H1 (cell line): ENCODE measurements around the gene HOXD4. TPM values are rescaled to one million over a fixed set of nuclear protein-coding genes. Genes with fewer than 3 reads are reported as not detected.

Experiments
- E2F6 ChIP-seq: IDR thresholded peaks from 2 replicates; pipeline ENCODE4 v1.6.1; 2012; ENCODE audit warnings: inconsistent platforms
- EGR1 ChIP-seq: IDR thresholded peaks from 2 replicates; pipeline ENCODE4 v1.6.1; 2011; ENCODE audit warnings: low read depth, low read length, borderline replicate concordance
- polyA plus RNA-seq, 7 experiments: library from polyadenylated mRNA; depleted of rRNA in 3 of 7; stranded (reverse) in 5 of 7; unstranded in 2 of 7; fragments of >200 nt in 5 of 7; fragments of 200-250 nt in 2 of 7; gene quantifications; 1 replicate in 5 of 7; 2 replicates in 1 of 7; 4 replicates in 1 of 7; pipeline versions ENCODE4 v1.2.1 to v1.2.3, GENCODE V29; 2011 to 2013; ENCODE audit warnings: missing spikeins in 2 of 7, mixed read lengths in 2 of 7
- total RNA-seq: library from RNA; stranded (reverse); fragmentation: NEBNext Ultra II Directional; extraction: Animal tissue kit (Norgen Biotek cat#: 25700); gene quantifications from 2 replicates; pipeline ENCODE4 v1.2.1, GENCODE V29; 2021

Gene HOXD4
- total and polyA plus RNA-seq, 2 of the 8 experiments (the other 6 are each of a cell fraction or from before 2014, with no cell fraction given): not detected

GRCh38 chr2:176161825-176162626 is 10.7 kb downstream of the HOXD4 start (continued):
- TF ChIP-seq E2F6: no peak
- TF ChIP-seq EGR1: no peak
